ENCODE results near the gene UBE2E3. TPM values are rescaled to one million over a fixed set of nuclear protein-coding genes. Genes with fewer than 3 reads are reported as not detected.

The UBE2E3 gene
- polyA plus RNA-seq, 1 experiment, result 127 TPM

GRCh38 chr2:181105562-181105961 is 125.2 kb downstream of the UBE2E3 start:
- H3K27me3 ChIP-seq (ENCODE audit: control insufficient read depth, insufficient read depth, low read length), result no peaks in the 10 kb centered on the region
- H3K4me3 ChIP-seq (ENCODE audit: low read depth, low read length), result no peak overlapping the region
- no peaks in the 10 kb centered on the region for H3K9me3 ChIP-seq (ENCODE audit: control insufficient read depth, insufficient read depth, low read length)
- H3K27ac ChIP-seq (ENCODE audit: low read depth, low read length), result no peak overlapping the region
- TF ChIP-seq, protein P1, sequence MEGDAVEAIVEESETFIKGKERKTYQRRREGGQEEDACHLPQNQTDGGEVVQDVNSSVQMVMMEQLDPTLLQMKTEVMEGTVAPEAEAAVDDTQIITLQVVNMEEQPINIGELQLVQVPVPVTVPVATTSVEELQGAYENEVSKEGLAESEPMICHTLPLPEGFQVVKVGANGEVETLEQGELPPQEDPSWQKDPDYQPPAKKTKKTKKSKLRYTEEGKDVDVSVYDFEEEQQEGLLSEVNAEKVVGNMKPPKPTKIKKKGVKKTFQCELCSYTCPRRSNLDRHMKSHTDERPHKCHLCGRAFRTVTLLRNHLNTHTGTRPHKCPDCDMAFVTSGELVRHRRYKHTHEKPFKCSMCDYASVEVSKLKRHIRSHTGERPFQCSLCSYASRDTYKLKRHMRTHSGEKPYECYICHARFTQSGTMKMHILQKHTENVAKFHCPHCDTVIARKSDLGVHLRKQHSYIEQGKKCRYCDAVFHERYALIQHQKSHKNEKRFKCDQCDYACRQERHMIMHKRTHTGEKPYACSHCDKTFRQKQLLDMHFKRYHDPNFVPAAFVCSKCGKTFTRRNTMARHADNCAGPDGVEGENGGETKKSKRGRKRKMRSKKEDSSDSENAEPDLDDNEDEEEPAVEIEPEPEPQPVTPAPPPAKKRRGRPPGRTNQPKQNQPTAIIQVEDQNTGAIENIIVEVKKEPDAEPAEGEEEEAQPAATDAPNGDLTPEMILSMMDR (IDR thresholded peaks at IDR 0.05; ENCODE audit: low read depth, low read length), result no peak
- ChIA-PET POLR2A (no interaction called here), CTCF (interaction anchor here (0.8 to 5.5 kb wide), 19 partner anchors 10 to 1026 kb away, joined by 3 to 95 read pairs (median 6); partner anchors contain the start of gene ITGA4)
- no peak for DNase-seq (ENCODE audit: low read depth, low spot score)

- no peak for DNase-seq (ENCODE audit: low read depth, low spot score)
- H3K27me3 ChIP-seq (ENCODE audit: control insufficient read depth, insufficient read depth, low read length), result no peaks in the 10 kb centered on the region
- CTCF ChIA-PET, result interaction anchor here (0.9 to 5.5 kb wide), 7 partner anchors 9 to 1025 kb away, joined by 3 to 95 read pairs (median 42); partner anchors contain the start of gene ITGA4
- POLR2A ChIA-PET, result no interaction called here
- H3K27ac ChIP-seq (ENCODE audit: low read depth, low read length), result no peak overlapping the region
- no peak overlapping the region for H3K4me3 ChIP-seq (ENCODE audit: low read depth, low read length)
- H3K9me3 ChIP-seq (ENCODE audit: control insufficient read depth, insufficient read depth, low read length), result no peaks in the 10 kb centered on the region
- TF ChIP-seq, protein P1 (IDR thresholded peaks at IDR 0.05; ENCODE audit: low read depth, low read length), result no peak
These were observed 125.8 kb downstream of the UBE2E3 start for GRCh38 chr2:181106229-181106628.

- H3K27ac ChIP-seq (ENCODE audit: low read depth, low read length), result no peak overlapping the region
- POLR2A ChIA-PET, result no interaction called here
- CTCF ChIA-PET, result interaction anchor here (1.0 to 5.5 kb wide), 5 partner anchors 351 to 1025 kb away, joined by 3 to 95 read pairs (median 42); partner anchors contain the start of gene ITGA4
These were observed 126.6 kb downstream of the UBE2E3 start for GRCh38 chr2:181106789-181107627.

DNA sequence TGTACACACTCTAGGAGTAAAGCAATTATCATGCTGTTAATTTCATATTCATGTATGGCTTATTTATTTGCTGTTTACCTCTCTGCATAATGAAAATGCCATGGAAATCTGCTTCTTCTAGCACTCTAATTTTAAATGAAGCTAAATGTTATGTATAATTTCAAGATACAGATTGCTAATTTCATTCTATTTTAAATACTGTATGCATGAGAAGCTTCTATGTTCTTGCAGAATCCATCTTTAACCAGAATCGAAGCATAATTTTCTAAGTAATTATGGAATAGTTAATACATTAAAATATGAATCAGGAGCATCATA is 127.2 kb downstream of the UBE2E3 start:
- ChIA-PET POLR2A (no interaction called here), CTCF (interaction anchor here (1.0 to 5.5 kb wide), 3 partner anchors 350 to 1024 kb away, joined by 3 to 50 read pairs (median 10); partner anchors contain the start of gene ITGA4)
- no peaks in the 10 kb centered on the region for H3K27me3 ChIP-seq (ENCODE audit: control insufficient read depth, insufficient read depth, low read length)
- no peaks in the 10 kb centered on the region for H3K9me3 ChIP-seq (ENCODE audit: control insufficient read depth, insufficient read depth, low read length)
- no peak overlapping the region for H3K4me3 ChIP-seq (ENCODE audit: low read depth, low read length)
- TF ChIP-seq, protein P1 (IDR thresholded peaks at IDR 0.05; ENCODE audit: low read depth, low read length), result no peak
- no peak for DNase-seq (ENCODE audit: low read depth, low spot score)
- H3K27ac ChIP-seq (ENCODE audit: low read depth, low read length), result no peak overlapping the region

More at GRCh38 chr2:181106789-181107627, 126.6 kb downstream of the UBE2E3 start:
- TF ChIP-seq, protein P1 (IDR thresholded peaks at IDR 0.05; ENCODE audit: low read depth, low read length), result no peak
- peak; percentile 68 for DNase-seq (ENCODE audit: low read depth, low spot score)
- Histone ChIP-seq H3K27me3 (ENCODE audit: control insufficient read depth, insufficient read depth, low read length) (no peaks in the 10 kb centered on the region), H3K4me3 (ENCODE audit: low read depth, low read length) (no peak overlapping the region), H3K9me3 (ENCODE audit: control insufficient read depth, insufficient read depth, low read length) (no peaks in the 10 kb centered on the region)

GRCh38 chr2:181111059-181111458 is 130.7 kb downstream of the UBE2E3 start:
- TF ChIP-seq, protein P1 (IDR thresholded peaks at IDR 0.05; ENCODE audit: low read depth, low read length), result no peak
- H3K27me3 ChIP-seq (ENCODE audit: control insufficient read depth, insufficient read depth, low read length), result no peaks in the 10 kb centered on the region
- CTCF ChIA-PET, result no interaction called here

More at GRCh38 chr2:181111059-181111458, 130.7 kb downstream of the UBE2E3 start:
- no peak overlapping the region for H3K4me3 ChIP-seq (ENCODE audit: low read depth, low read length)
- DNase-seq (ENCODE audit: low read depth, low spot score), result no peak
- H3K27ac ChIP-seq (ENCODE audit: low read depth, low read length), result no peak overlapping the region
- POLR2A ChIA-PET, result no interaction called here
- no peaks in the 10 kb centered on the region for H3K9me3 ChIP-seq (ENCODE audit: control insufficient read depth, insufficient read depth, low read length)

All from AG04450 (cell line).